NCI-H748 (cell line): ENCODE data around the gene CXXC4.

Source experiments
- DNase-seq: peaks from one replicate; lab custom pipeline; 2025; ENCODE audit not compliant: unreplicated experiment; lab: John Stamatoyannopoulos, UW

Gene CXXC4

GRCh38 chr4:104424475-104424941, 70.2 kb downstream of the CXXC4 start:
- peak; percentile 23 for DNase-seq

- no peak for DNase-seq
Observed at GRCh38 chr4:104421566-104421965, 73.1 kb downstream of the CXXC4 start.

- no peak for DNase-seq
Observed at GRCh38 chr4:104420766-104421165, 73.9 kb downstream of the CXXC4 start.
